DMS153 (cell line): Measurements from ENCODE around the gene ITGA4.

ENCODE experiments used
- DNase-seq: peaks from one replicate; lab custom pipeline; 2025; lab: John Stamatoyannopoulos, UW

The ITGA4 gene

GRCh38 chr2:181575024-181575649 is 118.0 kb downstream of the ITGA4 start:
- DNase-seq = no peak

GRCh38 chr2:181575650-181576025 is 118.5 kb downstream of the ITGA4 start:
- DNase-seq = no peak

DNA sequence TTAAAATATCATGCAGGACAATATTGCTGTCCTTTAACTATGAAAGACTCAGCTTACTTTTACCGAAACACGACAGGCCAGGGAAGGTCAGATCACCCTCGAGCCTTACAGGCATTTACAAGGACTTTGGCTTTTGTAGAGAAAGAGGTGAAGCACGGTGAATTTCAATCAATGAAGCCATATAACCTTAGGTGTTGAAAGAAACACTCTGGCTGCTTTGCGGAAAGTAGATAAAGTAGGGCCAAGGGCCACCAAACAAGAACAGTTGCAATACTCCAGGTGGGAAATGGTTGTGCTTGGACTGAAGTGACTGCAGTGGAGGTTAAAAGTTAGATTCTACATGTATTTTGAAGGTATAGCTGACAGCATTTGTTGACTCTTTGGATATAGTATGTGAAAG is 119.2 kb downstream of the ITGA4 start:
- DNase-seq = no peak

DNA sequence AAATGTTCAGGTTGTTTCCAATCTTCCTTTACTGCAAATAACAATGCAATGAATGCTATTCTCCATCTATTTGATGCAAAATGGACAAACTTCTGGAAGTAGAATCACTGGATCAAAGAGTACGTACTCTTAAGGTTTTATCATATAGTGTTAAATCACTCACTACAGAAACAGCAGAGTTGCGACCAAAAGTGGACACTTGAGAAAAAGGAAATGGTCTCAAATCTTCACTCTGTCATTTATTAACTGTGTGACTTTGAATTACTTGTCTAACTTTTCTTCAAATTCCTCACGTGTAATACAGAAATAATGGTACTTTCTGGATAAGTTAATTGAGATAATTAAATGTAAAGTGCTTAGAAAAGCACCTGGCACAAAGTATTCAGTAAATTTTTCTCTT is 121.6 kb downstream of the ITGA4 start:
- DNase-seq = no peak

GRCh38 chr2:181581534-181581933 is 124.3 kb downstream of the ITGA4 start:
- DNase-seq = no peak

- DNase-seq = no peak
Observed at GRCh38 chr2:181585732-181586131, 128.5 kb downstream of the ITGA4 start.
